HEK293T (cell line): ENCODE measurements around the gene SLC35E2B.
"Not testable (repeated sequence)": the region's sequence is repeated elsewhere in the genome, so short reads cannot be mapped to it uniquely, and the experiment has no call there.

Source experiments
- ELF4 ChIP-seq: fragments of 450-650 bp; IDR thresholded peaks from 2 replicates; pipeline ENCODE4 v1.6.1; 2017; ENCODE audit warnings: antibody characterized with exemption
- FOXA1 ChIP-seq: fragments of 450-650 bp; IDR thresholded peaks from 2 replicates; pipeline ENCODE4 v1.6.1; 2016; ENCODE audit warnings: mild to moderate bottlenecking
- NFRKB ChIP-seq: fragments of 450-650 bp; IDR thresholded peaks from 2 replicates; pipeline ENCODE4 v1.6.1; 2016; ENCODE audit warnings: mild to moderate bottlenecking, moderate library complexity
- SP1 ChIP-seq: fragments of 450-650 bp; IDR thresholded peaks from 2 replicates; pipeline ENCODE4 v1.6.1; 2017
- SUZ12 ChIP-seq: fragments of 450-650 bp; IDR thresholded peaks from 2 replicates; pipeline ENCODE4 v1.6.1; 2016; ENCODE audit warnings: mild to moderate bottlenecking
- ZNF384 ChIP-seq: fragments of 450-650 bp; IDR thresholded peaks from 2 replicates; pipeline ENCODE4 v1.6.1; 2016

- TF ChIP-seq FOXA1, ZNF384, NFRKB, SP1, SUZ12: not testable (repeated sequence)
- TF ChIP-seq ELF4, result peak; percentile 79
Measured at GRCh38 chr1:1724035-1724864, 31.7 kb upstream of the SLC35E2B start, which contains the start of gene CDK11A.
